AG10803 (cell line): ENCODE data around the gene PLCB4.
A peak's percentile ranks its signal among the peaks of the same experiment; 100 is the strongest.

ENCODE experiments used
- DNase-seq: peaks from one replicate; pipeline ENCODE4 v3.0.0; 2010; ENCODE audit warnings: low read depth
- H3K4me3 ChIP-seq: 2 replicates; pipeline ENCODE4 v1.5.1; 2011; ENCODE audit warnings: mild to moderate bottlenecking, low read length, control low read depth
- CTCF ChIP-seq: conservative IDR thresholded peaks from 2 replicates; pipeline ENCODE4 v1.5.1; 2011; ENCODE audit warnings: mild to moderate bottlenecking, low read length, control low read depth, inconsistent platforms

The PLCB4 gene

GRCh38 chr20:9068841-9069663, at the start of gene PLCB4:
PLCB4 (plus strand) TSS chr20:9069087; CDS start chr20:9307815, 238,728 bp downstream.
- DNase-seq = peak; percentile 76
- peak within 1 kb of the TSS; percentile 93 for H3K4me3 ChIP-seq
- no peak for TF ChIP-seq CTCF

- H3K4me3 ChIP-seq = no peak overlapping the region
- TF ChIP-seq CTCF = no peak
- no peak for DNase-seq
Observed at GRCh38 chr20:9019833-9020232, 49.1 kb upstream of the PLCB4 start.

- no peak overlapping the region for H3K4me3 ChIP-seq
- no peak for TF ChIP-seq CTCF
- no peak for DNase-seq
Observed at GRCh38 chr20:9021216-9021615, 47.7 kb upstream of the PLCB4 start.

DNA sequence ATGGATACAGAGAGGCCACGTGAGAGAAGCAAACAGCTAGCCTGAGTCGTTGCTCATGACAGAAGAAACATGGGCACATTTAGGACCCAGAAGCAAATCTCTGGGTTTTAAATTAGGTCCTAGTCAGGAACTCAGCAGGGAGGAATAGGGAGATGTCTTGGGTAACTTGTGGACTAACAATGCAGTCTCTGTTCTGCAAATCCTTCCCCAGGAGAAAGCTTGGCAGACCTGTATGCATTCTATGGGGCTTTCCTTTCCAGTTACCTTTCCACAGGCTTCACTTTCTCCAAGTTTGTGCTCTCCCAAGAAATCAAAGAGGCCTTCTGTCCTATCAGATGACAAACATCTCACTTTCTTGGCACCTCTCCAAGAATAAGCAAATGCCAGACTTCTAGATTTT, 47.2 kb upstream of the PLCB4 start:
- DNase-seq = no peak
- no peak overlapping the region for H3K4me3 ChIP-seq
- TF ChIP-seq CTCF = no peak

DNA sequence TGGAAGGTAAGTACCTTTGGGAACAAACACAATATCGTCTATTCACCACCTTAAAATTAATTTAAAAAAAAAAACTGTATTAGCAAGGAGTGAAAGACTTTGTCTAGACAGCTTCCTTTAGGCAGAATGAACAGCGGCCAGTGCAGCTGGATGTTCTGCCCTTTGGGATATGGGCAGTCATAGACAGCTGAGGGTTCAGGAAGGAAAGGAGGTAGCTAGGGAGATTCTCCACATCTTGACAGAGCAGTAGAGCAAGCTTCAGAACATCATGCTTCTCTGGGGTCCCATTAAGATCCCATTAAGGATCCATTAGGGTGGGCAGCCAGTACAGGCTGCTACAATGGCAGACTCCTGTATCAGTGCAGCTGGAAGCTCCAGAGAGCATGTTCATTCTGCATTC, 46.5 kb upstream of the PLCB4 start:
- no peak overlapping the region for H3K4me3 ChIP-seq

DNA sequence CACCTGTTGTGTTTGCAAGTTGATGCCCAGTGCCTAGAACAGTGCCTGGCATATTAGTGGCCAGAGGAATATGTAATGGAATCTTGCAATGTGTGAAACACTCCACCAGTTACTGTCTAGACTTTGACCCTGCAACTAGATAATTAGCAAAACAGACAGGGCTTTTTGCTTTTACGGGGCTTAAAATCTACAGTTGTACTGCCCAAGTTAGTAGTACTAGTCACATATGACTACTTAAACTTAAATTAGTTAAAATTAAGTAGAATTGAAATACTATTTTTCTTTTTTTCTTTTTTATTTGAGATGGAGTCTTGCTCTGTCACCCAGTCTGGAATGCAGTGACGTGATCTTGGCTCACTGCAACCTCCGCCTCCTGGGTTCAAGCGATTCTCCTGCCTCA, 44.3 kb upstream of the PLCB4 start:
- TF ChIP-seq CTCF = no peak
- no peak overlapping the region for H3K4me3 ChIP-seq
- no peak for DNase-seq

More for the DNA sequence above, 46.5 kb upstream of the PLCB4 start:
- no peak for DNase-seq
- TF ChIP-seq CTCF = no peak

DNA sequence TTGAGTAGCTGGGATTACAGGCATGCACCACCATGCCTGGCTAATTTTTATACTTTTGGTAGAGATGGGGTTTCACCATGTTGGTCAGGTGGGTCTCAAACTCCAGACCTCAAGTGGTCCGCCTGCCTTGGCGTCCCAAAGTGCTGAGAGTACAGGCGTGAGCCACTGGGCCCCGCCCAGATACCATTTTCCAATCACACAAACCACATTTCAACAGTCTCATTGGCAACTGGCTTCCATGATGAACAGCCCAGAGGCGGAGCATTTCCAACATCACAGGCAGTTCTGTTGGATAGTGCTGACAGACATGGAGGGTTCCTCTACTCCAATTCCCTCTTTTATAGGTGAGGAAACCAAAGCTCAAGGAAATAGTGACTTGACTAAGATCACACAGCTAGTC, 43.9 kb upstream of the PLCB4 start:
- no peak for DNase-seq
- no peak for TF ChIP-seq CTCF
- no peak overlapping the region for H3K4me3 ChIP-seq
